Endometrial microvascular endothelial cells (primary cell): ENCODE results near the gene RPRD2. TPM values are rescaled to one million over a fixed set of nuclear protein-coding genes. Genes with fewer than 3 reads are reported as not detected.
"Not testable (repeated sequence)": the region's sequence is repeated elsewhere in the genome, so short reads cannot be mapped to it uniquely, and the experiment has no call there.

Experiments used
- in situ Hi-C: cut with HindIII; loops from 2 replicates; pipeline ENCODE4 v1.10.0; 2017; ENCODE audit warnings: low sequenced_read_pairs, low pct_unique_long_range_greater_than_20kb; ENCODE audit errors: inconsistent ontology term
- total RNA-seq: library from RNA; depleted of rRNA; stranded (reverse); fragments of >200 nt; gene quantifications from one replicate; pipeline ENCODE4 v1.2.3, GENCODE V29; 2015; ENCODE audit errors: inconsistent ontology term

Gene RPRD2
- total RNA-seq, 1 donor from 2014 or later: 15.2 TPM

- in situ Hi-C loops: no loop called here
Measured at GRCh38 chr1:150386592-150386991, 22.6 kb downstream of the RPRD2 start.

GRCh38 chr1:150387200-150387599 is 23.3 kb downstream of the RPRD2 start:
- in situ Hi-C loops: no loop called here

- in situ Hi-C loops: no loop called here
Measured at GRCh38 chr1:150388241-150388640, 24.3 kb downstream of the RPRD2 start.

- in situ Hi-C loops: no loop called here
Measured at GRCh38 chr1:150389650-150390049, 25.7 kb downstream of the RPRD2 start.

GRCh38 chr1:150392627-150393026 is 28.7 kb downstream of the RPRD2 start:
- in situ Hi-C loops: no loop called here

DNA sequence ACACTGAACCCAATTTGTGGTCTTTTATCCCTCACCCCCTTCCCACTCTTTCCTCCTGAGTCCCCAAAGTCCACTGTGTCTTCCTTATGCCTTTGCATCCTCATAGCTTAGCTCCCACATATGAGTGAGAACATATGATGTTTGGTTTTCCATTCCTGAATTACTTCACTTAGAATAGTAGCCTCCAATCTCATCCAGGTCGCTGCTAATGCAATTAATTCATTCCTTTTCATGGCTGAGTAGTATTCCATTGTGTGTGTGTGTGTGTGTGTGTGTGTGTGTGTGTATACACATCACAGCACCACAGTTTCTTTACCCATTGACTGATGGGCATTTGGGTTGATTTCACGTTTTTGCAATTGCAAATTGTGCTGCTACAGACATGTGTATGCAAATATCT is 31.2 kb downstream of the RPRD2 start:
- in situ Hi-C loops: not testable (repeated sequence)

GRCh38 chr1:150397392-150398032 is 33.6 kb downstream of the RPRD2 start:
- in situ Hi-C loops: no loop called here

- in situ Hi-C loops: no loop called here
Measured at GRCh38 chr1:150404465-150404864, 40.5 kb downstream of the RPRD2 start.

GRCh38 chr1:150405660-150406059 is 41.7 kb downstream of the RPRD2 start:
- in situ Hi-C loops: no loop called here

- in situ Hi-C loops: no loop called here
Measured at GRCh38 chr1:150406483-150406882, 42.5 kb downstream of the RPRD2 start.

- in situ Hi-C loops: no loop called here
Measured at GRCh38 chr1:150407330-150407729, 43.4 kb downstream of the RPRD2 start.

DNA sequence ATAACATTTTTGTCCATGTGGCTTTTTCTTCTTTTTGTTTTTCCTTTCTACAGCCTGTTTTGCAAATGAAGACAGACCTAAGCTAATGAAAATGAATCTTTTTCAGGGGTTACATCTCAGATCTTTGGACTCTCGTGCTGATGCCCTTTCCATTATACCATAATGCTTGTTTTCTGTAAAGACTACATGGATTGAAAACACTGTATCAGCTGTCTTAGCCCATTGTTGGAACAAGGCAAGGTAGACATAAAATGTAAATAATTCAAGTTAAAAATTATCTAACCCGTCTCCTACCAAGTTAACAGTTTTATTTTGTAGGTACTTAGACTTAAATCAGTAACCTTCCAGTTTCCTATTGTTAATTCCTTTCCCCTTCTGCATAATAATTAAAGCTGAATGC is 44.9 kb downstream of the RPRD2 start:
- in situ Hi-C loops: no loop called here

GRCh38 chr1:150409504-150410362 is 45.8 kb downstream of the RPRD2 start:
- in situ Hi-C loops: no loop called here

- in situ Hi-C loops: no loop called here
Measured at GRCh38 chr1:150410582-150411101, 46.7 kb downstream of the RPRD2 start.

- in situ Hi-C loops: no loop called here
Measured at GRCh38 chr1:150414592-150414991, 50.6 kb downstream of the RPRD2 start.

- in situ Hi-C loops: no loop called here
Measured at GRCh38 chr1:150415800-150416199, 51.9 kb downstream of the RPRD2 start.

DNA sequence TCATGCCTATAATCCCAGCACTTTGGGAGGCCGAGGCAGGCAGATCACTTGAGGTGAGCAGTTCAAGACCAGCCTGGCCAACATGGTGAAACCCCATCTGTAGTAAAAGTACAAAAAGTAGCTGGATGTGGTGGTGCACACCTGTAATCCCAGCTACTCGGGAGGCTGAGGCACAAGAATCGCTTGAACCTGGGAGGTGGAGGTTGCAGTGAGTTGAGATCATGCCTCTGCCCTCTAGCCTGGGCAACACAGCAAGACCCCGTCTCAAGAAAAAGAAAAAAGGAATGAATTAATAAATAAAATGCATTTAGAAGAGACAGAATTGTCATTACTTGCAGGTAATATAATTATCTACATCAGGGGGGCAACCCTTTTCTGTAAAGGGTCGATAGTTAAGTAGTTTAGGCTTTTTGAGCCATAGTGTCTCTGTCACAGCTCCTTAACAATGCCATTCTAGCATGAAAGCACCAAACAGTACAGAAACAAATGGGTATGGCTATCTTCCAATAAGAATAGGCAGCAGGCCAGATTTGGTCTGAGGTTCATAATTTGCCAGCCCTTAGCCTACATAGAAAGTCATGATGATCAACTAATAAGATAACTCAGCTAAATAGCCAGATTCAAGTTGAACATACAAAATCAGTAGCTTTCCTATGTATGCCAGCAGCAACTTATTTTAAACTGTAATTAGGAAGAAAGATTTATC is 56.8 kb downstream of the RPRD2 start:
- in situ Hi-C loops: no loop called here

- in situ Hi-C loops: no loop called here
Measured at GRCh38 chr1:150422541-150422940, 58.6 kb downstream of the RPRD2 start.

GRCh38 chr1:150429805-150430204 is 65.9 kb downstream of the RPRD2 start:
- in situ Hi-C loops: no loop called here

DNA sequence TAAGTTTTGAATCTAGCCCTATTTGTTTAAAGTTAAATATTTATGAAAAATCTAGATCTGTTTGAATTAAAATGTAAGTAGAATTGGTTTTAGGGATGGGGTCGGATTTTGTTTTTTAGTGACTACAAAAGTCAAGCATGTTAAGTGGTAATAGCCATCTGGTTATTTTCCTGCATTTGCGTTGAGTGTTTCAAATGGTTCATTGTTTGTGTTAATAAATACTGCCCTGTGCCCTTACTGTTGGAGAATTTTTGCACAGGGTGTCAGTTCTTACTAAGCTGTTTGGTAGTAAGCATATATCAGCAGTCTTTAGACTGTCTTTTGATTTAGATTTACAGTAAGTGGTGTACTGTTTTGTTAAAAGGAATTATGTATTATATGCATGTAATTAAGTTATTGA is 77.2 kb downstream of the RPRD2 start:
- in situ Hi-C loops: no loop called here
